DND-41 (cell line): ENCODE data around the gene BRPF1.
A peak's percentile ranks its signal among the peaks of the same experiment; 100 is the strongest.

Source experiments
- ATAC-seq: fragments of 200-7000 bp; cut with Tn5 transposase; 3 replicates; pipeline ENCODE4 v1.9.1; 2021; ENCODE audit warnings: low read depth; ENCODE audit not compliant: insufficient read depth
- DNase-seq: peaks from one replicate; pipeline ENCODE4 v3.0.0-alpha.2; 2020
- H2AFZ ChIP-seq: 2 replicates; pipeline ENCODE4 v1.6.0; 2012; ENCODE audit warnings: low read depth, low read length
- H3K27ac ChIP-seq: 2 replicates; pipeline ENCODE4 v1.5.1; 2012; ENCODE audit warnings: low read length, inconsistent platforms
- H3K27me3 ChIP-seq: fragments of 200-600 bp; sonication (generic); 2 replicates; pipeline ENCODE4 v1.6.0; 2012; ENCODE audit warnings: low read length, mild to moderate bottlenecking, inconsistent platforms; ENCODE audit not compliant: insufficient read depth, poor library complexity
- H3K36me3 ChIP-seq: 2 replicates; pipeline ENCODE4 v1.5.1; 2012; ENCODE audit warnings: low read length, inconsistent platforms; ENCODE audit not compliant: insufficient read depth
- H3K4me1 ChIP-seq: 2 replicates; pipeline ENCODE4 v1.5.1; 2012; ENCODE audit warnings: mild to moderate bottlenecking, low read length; ENCODE audit not compliant: insufficient read depth
- H3K4me2 ChIP-seq: 2 replicates; pipeline ENCODE4 v1.6.0; 2012; ENCODE audit warnings: mild to moderate bottlenecking, moderate library complexity, low read length, inconsistent platforms; ENCODE audit not compliant: insufficient read depth
- H3K4me3 ChIP-seq, 2 experiments: fragments of 200-600 bp in 1 of 2; shearing (Covaris generic) in 1 of 2; 2 replicates each; pipeline ENCODE4 v1.5.1; 2012 to 2016; ENCODE audit warnings: inconsistent platforms in 2 of 2, low read length in 2 of 2, mild to moderate bottlenecking in 2 of 2, low read depth in 1 of 2, moderate library complexity in 1 of 2
- H3K79me2 ChIP-seq: 2 replicates; pipeline ENCODE4 v1.6.0; 2012; ENCODE audit warnings: low read length, inconsistent platforms; ENCODE audit not compliant: insufficient read depth
- H3K9ac ChIP-seq: 2 replicates; pipeline ENCODE4 v1.6.0; 2012; ENCODE audit warnings: low read depth, mild to moderate bottlenecking, inconsistent platforms, low read length, moderate library complexity
- H3K9me3 ChIP-seq: 2 replicates; pipeline ENCODE4 v1.5.1; 2012; ENCODE audit warnings: low read length, moderate library complexity, mild to moderate bottlenecking, inconsistent platforms; ENCODE audit not compliant: insufficient read depth, severe bottlenecking
- H4K20me1 ChIP-seq: 2 replicates; pipeline ENCODE4 v1.6.0; 2012; ENCODE audit warnings: low read length; ENCODE audit not compliant: insufficient read depth
- EZH2 ChIP-seq: IDR thresholded peaks from 3 replicates; pipeline ENCODE4 v1.6.1; 2012; ENCODE audit warnings: borderline replicate concordance, low read depth, mild to moderate bottlenecking, moderate library complexity, low read length, inconsistent platforms; ENCODE audit not compliant: severe bottlenecking
- TF ChIP-seq, protein P1 (sequence below): IDR thresholded peaks from 2 replicates; pipeline ENCODE4 v1.5.1; 2012; ENCODE audit warnings: borderline replicate concordance, low read length, moderate library complexity, mild to moderate bottlenecking; ENCODE audit not compliant: poor library complexity, severe bottlenecking; ENCODE audit errors: extremely low read depth

BRPF1 gene

DNA sequence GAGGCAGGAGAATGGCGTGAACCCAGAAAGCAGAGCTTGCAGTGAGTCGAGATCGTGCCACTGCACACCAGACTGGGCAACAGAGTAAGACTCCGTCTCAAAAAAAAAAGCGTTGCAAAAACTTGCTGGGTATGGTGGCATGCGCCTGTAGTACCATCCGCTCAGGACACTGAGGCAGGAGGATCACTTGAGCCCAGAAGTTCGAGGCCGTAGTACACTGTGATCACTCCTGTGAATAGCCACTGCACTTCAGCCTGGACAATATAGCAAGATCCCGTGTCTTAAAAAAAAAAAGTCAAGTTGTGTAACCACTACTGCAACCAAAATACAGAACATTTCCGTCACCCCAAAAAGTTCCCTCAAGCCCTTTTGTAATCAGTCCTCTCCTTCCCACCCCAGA, 62.9 kb downstream of the BRPF1 start:
- Histone ChIP-seq H4K20me1 (peaks cover 34% of the 10 kb centered on the region), H3K27me3 (no peaks in the 10 kb centered on the region), H2AFZ (no peak overlapping the region), H3K27ac (no peak overlapping the region), H3K36me3 (peaks cover 63% of the 10 kb centered on the region), H3K4me3 (peak overlapping the region in 1 of 2 experiments; percentile 94; a peak in 1 of 4 replicates), H3K9me3 (no peaks in the 10 kb centered on the region), H3K4me1 (peaks cover 38% of the 10 kb centered on the region), H3K4me2 (peak overlapping the region; percentile 82), H3K9ac (peak overlapping the region; percentile 86), H3K79me2 (peaks cover 57% of the 10 kb centered on the region)
- ATAC-seq (no peak), DNase-seq (no peak)
- TF ChIP-seq, protein P1, sequence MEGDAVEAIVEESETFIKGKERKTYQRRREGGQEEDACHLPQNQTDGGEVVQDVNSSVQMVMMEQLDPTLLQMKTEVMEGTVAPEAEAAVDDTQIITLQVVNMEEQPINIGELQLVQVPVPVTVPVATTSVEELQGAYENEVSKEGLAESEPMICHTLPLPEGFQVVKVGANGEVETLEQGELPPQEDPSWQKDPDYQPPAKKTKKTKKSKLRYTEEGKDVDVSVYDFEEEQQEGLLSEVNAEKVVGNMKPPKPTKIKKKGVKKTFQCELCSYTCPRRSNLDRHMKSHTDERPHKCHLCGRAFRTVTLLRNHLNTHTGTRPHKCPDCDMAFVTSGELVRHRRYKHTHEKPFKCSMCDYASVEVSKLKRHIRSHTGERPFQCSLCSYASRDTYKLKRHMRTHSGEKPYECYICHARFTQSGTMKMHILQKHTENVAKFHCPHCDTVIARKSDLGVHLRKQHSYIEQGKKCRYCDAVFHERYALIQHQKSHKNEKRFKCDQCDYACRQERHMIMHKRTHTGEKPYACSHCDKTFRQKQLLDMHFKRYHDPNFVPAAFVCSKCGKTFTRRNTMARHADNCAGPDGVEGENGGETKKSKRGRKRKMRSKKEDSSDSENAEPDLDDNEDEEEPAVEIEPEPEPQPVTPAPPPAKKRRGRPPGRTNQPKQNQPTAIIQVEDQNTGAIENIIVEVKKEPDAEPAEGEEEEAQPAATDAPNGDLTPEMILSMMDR: no peak

DNA sequence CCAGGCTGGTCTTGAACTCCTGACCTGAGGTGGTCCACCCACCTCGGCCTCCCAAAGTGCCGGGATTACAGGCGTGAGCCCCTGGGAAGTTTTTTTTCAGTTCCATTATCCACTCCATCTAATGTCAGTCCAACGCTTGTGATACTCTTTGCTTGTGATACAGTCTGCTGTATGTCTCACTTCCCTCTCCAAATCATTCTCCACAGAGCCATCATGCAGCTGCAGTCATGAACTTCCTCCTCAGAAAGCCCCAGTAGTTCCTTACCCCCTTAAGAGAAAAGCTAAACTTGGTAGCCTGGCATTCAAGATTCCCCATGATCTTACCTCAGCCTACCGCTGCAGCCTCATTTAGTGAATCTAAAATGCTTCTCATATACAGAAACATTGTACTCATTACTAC, 63.7 kb downstream of the BRPF1 start:
- no peak overlapping the region for H3K4me3 ChIP-seq
- no peaks in the 10 kb centered on the region for H3K9me3 ChIP-seq
- no peak overlapping the region for H3K4me2 ChIP-seq
- H2AFZ ChIP-seq: no peak overlapping the region
- DNase-seq: no peak
- H3K79me2 ChIP-seq: peaks cover 57% of the 10 kb centered on the region
- peaks cover 65% of the 10 kb centered on the region for H3K36me3 ChIP-seq
- H4K20me1 ChIP-seq: peaks cover 38% of the 10 kb centered on the region
- no peak overlapping the region for H3K27ac ChIP-seq
- H3K4me1 ChIP-seq: peaks cover 38% of the 10 kb centered on the region
- no peak for ATAC-seq
- H3K27me3 ChIP-seq: no peaks in the 10 kb centered on the region
- no peak overlapping the region for H3K9ac ChIP-seq
- TF ChIP-seq EZH2: no peak
- TF ChIP-seq, protein P1: no peak

DNA sequence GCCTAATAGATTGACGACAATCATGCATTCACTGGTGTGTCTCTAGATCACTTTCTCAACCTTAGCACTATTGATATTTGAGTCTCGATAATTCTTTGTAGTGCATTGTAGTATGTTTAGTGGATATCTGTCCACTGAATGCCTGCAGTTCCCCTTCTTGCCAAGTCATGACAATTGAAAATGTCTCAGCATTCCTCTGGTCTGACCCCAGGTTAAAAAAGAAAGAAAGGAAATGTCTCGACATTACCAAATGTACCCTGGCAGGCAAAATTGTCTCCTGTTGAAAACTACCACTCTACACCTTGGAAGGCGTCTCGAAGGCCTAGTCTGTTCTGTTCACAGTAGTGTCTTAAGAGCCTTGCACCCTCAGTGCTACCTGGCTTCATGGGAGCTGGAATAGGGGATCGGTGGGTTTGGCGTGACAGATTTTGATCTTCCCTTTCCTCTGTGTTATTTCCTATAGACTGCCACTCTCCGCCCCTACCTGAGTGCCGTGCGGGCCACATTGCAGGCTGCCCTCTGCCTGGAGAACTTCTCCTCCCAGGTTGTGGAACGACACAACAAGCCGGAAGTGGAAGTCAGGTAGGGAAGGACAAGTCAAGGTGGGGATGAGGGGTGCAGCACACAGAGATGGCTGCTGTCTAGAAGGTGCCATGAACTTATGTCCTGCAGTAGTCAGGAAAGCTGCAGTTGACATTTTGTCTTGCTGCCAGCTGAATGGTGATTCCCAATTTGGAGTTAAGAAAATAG, 65.8 kb downstream of the BRPF1 start:
- Histone ChIP-seq H3K9me3 (no peaks in the 10 kb centered on the region), H3K9ac (no peak overlapping the region), H3K4me2 (no peak overlapping the region), H3K79me2 (peaks cover 50% of the 10 kb centered on the region), H3K4me1 (peaks cover 22% of the 10 kb centered on the region), H2AFZ (no peak overlapping the region), H3K36me3 (peaks cover 68% of the 10 kb centered on the region), H3K4me3 (no peak overlapping the region), H3K27me3 (no peaks in the 10 kb centered on the region), H3K27ac (no peak overlapping the region), H4K20me1 (peaks cover 38% of the 10 kb centered on the region)
- no peak for TF ChIP-seq EZH2
- TF ChIP-seq, protein P1: no peak
- ATAC-seq: no peak
- DNase-seq: no peak
